HepG2 (cell line): ENCODE results near the gene HBE1. TPM values are rescaled to one million over a fixed set of nuclear protein-coding genes. Genes with fewer than 3 reads are reported as not detected.

Experiments used
- ATAC-seq: fragments of 200-7000 bp; cut with Tn5 transposase; 3 replicates; pipeline ENCODE4 v1.9.1; 2020; ENCODE audit warnings: mild to moderate bottlenecking, moderate library complexity
- BruUV-seq: library from RNA; stranded (reverse); fragments of 400-500 nt; replicated peaks from 2 replicates; lab custom pipeline; 2021; lab: Mats Ljungman, UMichigan
- CTCF ChIA-PET: fragments of 300-600 bp; formaldehyde crosslinking; extraction: SDS; loops from one replicate; lab custom pipeline; 2021; ENCODE audit warnings: low total read pairs, inconsistent platforms, low intra/inter-chr PET ratio; lab: Yijun Ruan, JAX
- POLR2A ChIA-PET: fragments of 350-600 bp; sonication (Branson Sonifier 250); formaldehyde crosslinking; loops from one replicate; lab custom pipeline; 2020; ENCODE audit warnings: antibody characterized with exemption, inconsistent platforms; lab: Yijun Ruan, JAX
- DNase-seq: peaks from one replicate; pipeline ENCODE4 v3.0.0-alpha.2; 2015; ENCODE audit warnings: low spot score
- FAIRE-seq: peaks from 3 replicates; lab custom pipeline; 2011; peaks lifted over from hg19 to GRCh38; lab: Jason Lieb, UNC
- H2AFZ ChIP-seq: one replicate; pipeline ENCODE4 v1.6.1; 2011; ENCODE audit warnings: low read length, inconsistent platforms
- H3K27ac ChIP-seq: fragments of 300-600 bp; 3 replicates; pipeline ENCODE4 v1.8.0; 2011; ENCODE audit warnings: mixed run types, mild to moderate bottlenecking, mixed read lengths, low read length, inconsistent platforms; ENCODE audit not compliant: insufficient read depth; ENCODE audit errors: extremely low read length
- H3K27me3 ChIP-seq, 2 experiments: fragments of 200-600 bp in 1 of 2; 2 replicates in 1 of 2; 3 replicates in 1 of 2; pipeline versions ENCODE4 v1.6.0 to v1.8.0; 2011; ENCODE audit warnings: low read length in 2 of 2, mild to moderate bottlenecking in 2 of 2, moderate library complexity in 2 of 2, inconsistent platforms in 1 of 2; ENCODE audit not compliant: insufficient read depth in 2 of 2, control insufficient read depth in 1 of 2
- H3K36me3 ChIP-seq, 2 experiments: fragments of 200-600 bp in 1 of 2; replicated peaks in 1 of 2; 2 replicates in 1 of 2; 3 replicates in 1 of 2; pipeline versions ENCODE4 v1.5.1 to v1.8.0; 2011; ENCODE audit warnings: low read length in 2 of 2, inconsistent platforms in 1 of 2; ENCODE audit not compliant: insufficient read depth in 2 of 2, control insufficient read depth in 1 of 2
- H3K4me1 ChIP-seq: 2 replicates; pipeline ENCODE4 v1.5.1; 2012; ENCODE audit warnings: low read length, inconsistent platforms; ENCODE audit not compliant: insufficient read depth
- H3K4me2 ChIP-seq: 2 replicates; pipeline ENCODE4 v1.6.0; 2011; ENCODE audit warnings: low read depth, low read length, inconsistent platforms
- H3K4me3 ChIP-seq, 3 experiments: fragments of 200-600 bp in 1 of 3; sonication (generic), shearing (Covaris generic) in 1 of 3; replicated peaks in 1 of 3; 2 replicates each; pipeline ENCODE4 v1.5.1; 2011 to 2016; ENCODE audit warnings: low read length in 3 of 3, inconsistent platforms in 2 of 3, low read depth in 2 of 3, mild to moderate bottlenecking in 2 of 3, control low read depth in 1 of 3, mixed read lengths in 1 of 3; ENCODE audit not compliant: insufficient read depth in 1 of 3
- H3K79me2 ChIP-seq: one replicate; pipeline ENCODE4 v1.6.1; 2011; ENCODE audit warnings: low read length, inconsistent platforms; ENCODE audit not compliant: insufficient read depth
- H3K9ac ChIP-seq: 2 replicates; pipeline ENCODE4 v1.6.0; 2011; ENCODE audit warnings: mild to moderate bottlenecking, low read depth, low read length, inconsistent platforms; ENCODE audit not compliant: insufficient read depth
- H3K9me3 ChIP-seq: 2 replicates; pipeline ENCODE4 v1.5.1; 2012; ENCODE audit warnings: mild to moderate bottlenecking, low read length
- H4K20me1 ChIP-seq: 2 replicates; pipeline ENCODE4 v1.6.0; 2011; ENCODE audit warnings: inconsistent platforms, mild to moderate bottlenecking, low read length, moderate library complexity; ENCODE audit not compliant: insufficient read depth
- ATF1 ChIP-seq: IDR thresholded peaks from 2 replicates; pipeline ENCODE4 v1.6.1; 2016; ENCODE audit warnings: mild to moderate bottlenecking, control low read depth
- BCL6 ChIP-seq: IDR thresholded peaks from 2 replicates; pipeline ENCODE4 v1.6.1; 2016; ENCODE audit warnings: missing genetic modification reagents, missing compliant biosample characterization
- CENPBD1 ChIP-seq: sonication (generic); formaldehyde crosslinking; IDR thresholded peaks from 2 replicates; pipeline ENCODE4 v1.8.0; 2022; ENCODE audit warnings: missing genetic modification reagents, low read depth, mild to moderate bottlenecking, borderline replicate concordance
- CREBL2 ChIP-seq: sonication (generic); formaldehyde crosslinking; IDR thresholded peaks from 2 replicates; pipeline ENCODE4 v1.8.1; 2023; ENCODE audit warnings: missing genetic modification reagents, mild to moderate bottlenecking, borderline replicate concordance
- ELF3 ChIP-seq: IDR thresholded peaks from 2 replicates; pipeline ENCODE4 v1.6.1; 2016; ENCODE audit warnings: missing genetic modification reagents, missing compliant biosample characterization
- KMT2A ChIP-seq: sonication (generic); formaldehyde crosslinking; IDR thresholded peaks from 2 replicates; pipeline ENCODE4 v1.4.0; 2020; ENCODE audit warnings: missing genetic modification reagents
- NAIF1 ChIP-seq: sonication (generic); formaldehyde crosslinking; IDR thresholded peaks from 2 replicates; pipeline ENCODE4 v1.5.0; 2020; ENCODE audit warnings: mild to moderate bottlenecking, missing genetic modification reagents, borderline replicate concordance
- NR2C2 ChIP-seq: sonication (generic); formaldehyde crosslinking; IDR thresholded peaks from 2 replicates; pipeline ENCODE4 v1.4.0; 2020; ENCODE audit warnings: missing genetic modification reagents, mild to moderate bottlenecking, moderate library complexity, borderline replicate concordance
- RFX1 ChIP-seq: fragments of 450-650 bp; IDR thresholded peaks from 2 replicates; pipeline ENCODE4 v1.6.1; 2017
- RXRB ChIP-seq: IDR thresholded peaks from 2 replicates; pipeline ENCODE4 v1.6.1; 2016; ENCODE audit warnings: borderline replicate concordance, missing genetic modification reagents, missing compliant biosample characterization
- U2AF1 ChIP-seq: fragments of 200-400 bp; formaldehyde crosslinking; optimal IDR thresholded peaks from 2 replicates; pipeline ENCODE3; 2017; ENCODE audit warnings: mild to moderate bottlenecking, low read depth, low read length
- ZNF224 ChIP-seq: sonication (generic); formaldehyde crosslinking; IDR thresholded peaks from 2 replicates; pipeline ENCODE4 v1.5.0; 2020; ENCODE audit warnings: mild to moderate bottlenecking, missing genetic modification reagents
- ZNF24 ChIP-seq: fragments of 450-650 bp; IDR thresholded peaks from 2 replicates; pipeline ENCODE4 v1.6.1; 2017; ENCODE audit warnings: antibody characterized with exemption, mild to moderate bottlenecking
- ZNF362 ChIP-seq: sonication (generic); formaldehyde crosslinking; IDR thresholded peaks from 2 replicates; pipeline ENCODE4 v1.4.0; 2020; ENCODE audit warnings: missing genetic modification reagents, mild to moderate bottlenecking, borderline replicate concordance
- ZNF558 ChIP-seq: sonication (generic); formaldehyde crosslinking; IDR thresholded peaks from 2 replicates; pipeline ENCODE4 v1.9.0; 2022; ENCODE audit warnings: mild to moderate bottlenecking, missing genetic modification reagents, borderline replicate concordance
- ZNF674 ChIP-seq: sonication (generic); formaldehyde crosslinking; IDR thresholded peaks from 2 replicates; pipeline ENCODE4 v1.5.0; 2020; ENCODE audit warnings: low read depth, mild to moderate bottlenecking, missing genetic modification reagents
- ZNF775 ChIP-seq: sonication (generic); formaldehyde crosslinking; IDR thresholded peaks from 2 replicates; pipeline ENCODE4 v1.4.0; 2020; ENCODE audit warnings: missing genetic modification reagents, mild to moderate bottlenecking, moderate library complexity, borderline replicate concordance
- WGBS: methylation state at CpG from one replicate; pipeline ENCODE4 v1.1.6; 2017; ENCODE audit warnings: low lambda C conversion rate; 5-methylcytosine and 5-hydroxymethylcytosine counted together
- in situ Hi-C: cut with HindIII; loops from 2 replicates; pipeline ENCODE4 v1.10.0; 2017; ENCODE audit warnings: low pct_unique_long_range_greater_than_20kb; ENCODE audit not compliant: extremely low pct_ligation_motif_present
- intact Hi-C: fragments of 100-400 bp; cut with micrococcal nuclease; formaldehyde crosslinking; loops from one replicate; pipeline ENCODE4 v1.10.0; 2022; ENCODE audit not compliant: unreplicated experiment
- polyA plus RNA-seq, 8 experiments: library from polyadenylated mRNA; depleted of rRNA in 3 of 8; stranded (reverse) in 7 of 8; unstranded in 1 of 8; fragments of >200 nt; fragmentation: Illumina TruSeq in 4 of 8; extraction: Trizol in 4 of 8; gene quantifications; 2 replicates each; pipeline versions ENCODE4 v1.2.1 to v1.2.3, GENCODE V29; 2011 to 2016; ENCODE audit warnings: low read depth in 4 of 8, missing spikeins in 1 of 8, mixed read lengths in 1 of 8; ENCODE audit not compliant: insufficient read depth in 1 of 8
- total RNA-seq, 5 experiments: library from RNA; depleted of rRNA; stranded (reverse); fragments of >200 nt; fragmentation: Illumina TruSeq; extraction: Trizol; gene quantifications; 2 replicates each; pipeline ENCODE4 v1.2.3, GENCODE V29; 2016; ENCODE audit warnings: low read depth in 1 of 5

Gene HBE1
- total and polyA plus RNA-seq, 2 of the 13 experiments (the other 11 are each of a cell fraction or from before 2014, with no cell fraction given) = 0.24 to 0.35 TPM

GRCh38 chr11:5245155-5245554, 24.6 kb downstream of the HBE1 start:
- no peak for TF ChIP-seq CENPBD1 (CRISPR knock-in tag)
- no peak for TF ChIP-seq RXRB (CRISPR knock-in tag)
- no peak for TF ChIP-seq ZNF362 (CRISPR knock-in tag)
- no peak for TF ChIP-seq KMT2A (CRISPR knock-in tag)
- no peak for TF ChIP-seq ZNF674 (CRISPR knock-in tag)
- no peak for TF ChIP-seq RFX1
- TF ChIP-seq ZNF775 (CRISPR knock-in tag) = no peak
- no peak for TF ChIP-seq ATF1
- no peak for TF ChIP-seq NAIF1 (CRISPR knock-in tag)
- TF ChIP-seq ZNF224 (CRISPR knock-in tag) = no peak
- no peak for TF ChIP-seq NR2C2
- no peak for TF ChIP-seq ZNF558 (CRISPR knock-in tag)
- no peak for TF ChIP-seq U2AF1
- no peak for TF ChIP-seq ZNF24
- TF ChIP-seq BCL6 (CRISPR knock-in tag) = no peak
- no peak for TF ChIP-seq CREBL2 (CRISPR knock-in tag)
- TF ChIP-seq ELF3 (CRISPR knock-in tag) = no peak
- WGBS = 54% methylated on average over 2 of the region's 2 CpGs
- H3K27me3 ChIP-seq = peaks cover 0 to 5% of the 10 kb centered on the region in 2 experiments; a peak in 1 of 5 replicates
- in situ Hi-C loops (no loop called here), intact Hi-C loops (no loop called here)
- no peak overlapping the region for H3K27ac ChIP-seq
- no peaks in the 10 kb centered on the region for H3K36me3 ChIP-seq
- FAIRE-seq (no peak), ATAC-seq (no peak), DNase-seq (no peak)
- CTCF ChIA-PET = no interaction called here
- H3K4me1 ChIP-seq = no peaks in the 10 kb centered on the region
- H2AFZ ChIP-seq = no peak overlapping the region
- BruUV-seq = no TSS peak
- no peak overlapping the region for H3K4me2 ChIP-seq
- H3K79me2 ChIP-seq = no peaks in the 10 kb centered on the region
- no peak overlapping the region for H3K9ac ChIP-seq
- POLR2A ChIA-PET = no interaction called here
- H3K4me3 ChIP-seq = no peak overlapping the region
- H3K9me3 ChIP-seq = no peaks in the 10 kb centered on the region
- H4K20me1 ChIP-seq = no peaks in the 10 kb centered on the region
